Karpas-422 (cell line): ENCODE results near the gene ATP6V0A1. TPM values are rescaled to one million over a fixed set of nuclear protein-coding genes. Genes with fewer than 3 reads are reported as not detected.
"Not testable (repeated sequence)": the region's sequence is repeated elsewhere in the genome, so short reads cannot be mapped to it uniquely, and the experiment has no call there.

Experiments used
- DNase-seq: peaks from one replicate; pipeline ENCODE4 v3.0.0-alpha.2; 2015
- H2AFZ ChIP-seq: fragments of 200-600 bp; sonication (generic); 2 replicates; pipeline ENCODE4 v1.6.1; 2014; ENCODE audit warnings: antibody characterized with exemption, low read length, mixed read lengths
- H3K27ac ChIP-seq: fragments of 200-600 bp; sonication (generic); 2 replicates; pipeline ENCODE4 v1.5.1; 2014; ENCODE audit warnings: mild to moderate bottlenecking, low read length, moderate library complexity
- H3K27me3 ChIP-seq: fragments of 200-600 bp; sonication (generic); 2 replicates; pipeline ENCODE4 v1.6.1; 2014; ENCODE audit warnings: low read length, mixed read lengths
- H3K36me3 ChIP-seq: fragments of 200-600 bp; sonication (generic); 2 replicates; pipeline ENCODE4 v1.6.1; 2014; ENCODE audit warnings: low read length, mixed read lengths; ENCODE audit not compliant: insufficient read depth
- H3K4me1 ChIP-seq: fragments of 200-600 bp; sonication (generic); 2 replicates; pipeline ENCODE4 v1.6.1; 2014; ENCODE audit warnings: mild to moderate bottlenecking, low read length, mixed read lengths
- H3K4me2 ChIP-seq: fragments of 200-600 bp; sonication (generic); 2 replicates; pipeline ENCODE4 v1.6.1; 2014; ENCODE audit warnings: low read length, low read depth, mild to moderate bottlenecking; ENCODE audit not compliant: poor library complexity, severe bottlenecking
- H3K4me3 ChIP-seq: fragments of 200-600 bp; sonication (generic); 2 replicates; pipeline ENCODE4 v1.5.1; 2014; ENCODE audit warnings: mild to moderate bottlenecking, antibody characterized with exemption, low read length, mixed read lengths
- H3K79me2 ChIP-seq: fragments of 200-600 bp; sonication (generic); 2 replicates; pipeline ENCODE4 v1.6.1; 2014; ENCODE audit warnings: mild to moderate bottlenecking, low read length, mixed read lengths
- H3K9ac ChIP-seq: fragments of 200-600 bp; sonication (generic); 2 replicates; pipeline ENCODE4 v1.6.0; 2014; ENCODE audit warnings: low read length
- H3K9me2 ChIP-seq: fragments of 200-600 bp; sonication (generic), shearing (Covaris generic); replicated peaks from 2 replicates; pipeline ENCODE4 v1.6.0; 2014; ENCODE audit warnings: mild to moderate bottlenecking, low read length, moderate library complexity; ENCODE audit not compliant: insufficient read depth
- H3K9me3 ChIP-seq: fragments of 300-700, 200-600 bp; sonication (generic); 2 replicates; pipeline ENCODE4 v1.6.1; 2014; ENCODE audit warnings: low read length, mixed read lengths
- H4K20me1 ChIP-seq: fragments of 200-600 bp; sonication (generic); 2 replicates; pipeline ENCODE4 v1.6.1; 2014; ENCODE audit warnings: mild to moderate bottlenecking, antibody characterized with exemption, low read length, low read depth; ENCODE audit not compliant: insufficient read depth
- total RNA-seq: library from RNA; depleted of rRNA; stranded (reverse); fragments of >200 nt; shearing (Covaris generic); gene quantifications from 2 replicates; pipeline ENCODE4 v1.2.3, GENCODE V29; 2014; ENCODE audit warnings: low replicate concordance

ATP6V0A1 gene
- total RNA-seq, 1 experiment from 2014 or later: 59.9 TPM

DNA sequence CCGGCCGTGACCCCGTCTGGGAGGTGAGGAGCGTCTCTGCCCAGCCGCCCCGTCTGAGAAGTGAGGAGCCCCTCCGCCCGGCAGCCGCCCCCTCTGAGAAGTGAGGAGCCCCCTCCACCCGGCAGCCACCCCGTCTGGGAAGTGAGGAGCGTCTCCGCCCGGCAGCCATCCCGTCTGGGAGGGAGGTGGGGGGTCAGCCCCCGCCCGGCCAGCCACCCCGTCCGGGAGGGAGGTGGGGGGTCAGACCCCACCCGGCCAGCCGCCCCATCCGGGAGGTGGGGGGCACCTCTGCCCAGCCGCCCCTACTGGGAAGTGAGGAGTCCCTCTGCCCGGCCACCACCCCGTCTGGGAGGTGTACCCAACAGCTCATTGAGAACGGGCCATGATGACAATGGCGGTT lies 9.5 kb upstream of the ATP6V0A1 start:
- not testable (repeated sequence) for H2AFZ ChIP-seq, DNase-seq, H3K4me3 ChIP-seq

DNA sequence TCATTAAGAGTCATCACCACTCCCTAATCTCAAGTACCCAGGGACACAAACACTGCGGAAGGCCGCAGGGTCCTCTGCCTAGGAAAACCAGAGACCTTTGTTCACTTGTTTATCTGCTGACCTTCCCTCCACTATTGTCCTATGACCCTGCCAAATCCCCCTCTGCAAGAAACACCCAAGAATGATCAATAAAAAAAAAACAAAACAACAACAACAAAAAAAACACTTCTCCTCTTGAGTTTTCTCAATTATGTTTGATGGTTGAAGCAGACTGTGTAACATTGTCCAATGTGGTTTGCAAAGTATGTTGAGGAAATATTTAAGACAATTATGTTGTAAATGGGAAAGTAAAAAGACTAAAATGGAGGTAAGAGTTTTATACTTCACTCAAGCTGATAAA lies 8.8 kb upstream of the ATP6V0A1 start:
- peaks cover 16% of the 10 kb centered on the region for H3K4me1 ChIP-seq
- not testable (repeated sequence) for H3K9ac ChIP-seq, DNase-seq, H3K4me3 ChIP-seq, H3K9me2 ChIP-seq, H3K9me3 ChIP-seq, H3K27ac ChIP-seq, H3K4me2 ChIP-seq, H3K36me3 ChIP-seq, H2AFZ ChIP-seq, H3K79me2 ChIP-seq, H4K20me1 ChIP-seq, H3K27me3 ChIP-seq

More for the DNA sequence above, 9.5 kb upstream of the ATP6V0A1 start:
- H3K9ac ChIP-seq, H3K27me3 ChIP-seq, H3K9me3 ChIP-seq, H3K9me2 ChIP-seq, H3K4me2 ChIP-seq, H3K79me2 ChIP-seq, H3K36me3 ChIP-seq, H3K27ac ChIP-seq, H4K20me1 ChIP-seq: not testable (repeated sequence)
- H3K4me1 ChIP-seq: peaks cover 15% of the 10 kb centered on the region

DNA sequence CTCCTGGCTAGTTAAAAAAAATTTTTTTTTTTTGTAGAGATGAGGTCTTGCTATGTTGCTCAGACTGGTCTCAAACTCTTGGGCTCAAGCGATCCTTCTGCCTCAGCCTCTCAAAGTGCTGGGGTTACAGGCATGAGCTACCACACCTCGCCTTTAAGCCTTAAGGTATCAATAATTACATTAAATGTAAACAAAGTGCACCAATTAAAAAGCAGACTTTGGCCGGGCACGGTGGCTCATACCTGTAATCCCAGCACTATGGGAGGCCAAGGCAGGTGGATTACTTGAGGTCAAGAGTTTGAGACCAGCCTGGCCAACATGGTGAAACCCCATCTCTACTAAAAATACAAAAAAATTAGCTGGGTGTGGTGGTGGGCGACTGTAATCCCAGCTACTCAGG lies 7.4 kb upstream of the ATP6V0A1 start:
- H3K4me2 ChIP-seq: not testable (repeated sequence)

DNA sequence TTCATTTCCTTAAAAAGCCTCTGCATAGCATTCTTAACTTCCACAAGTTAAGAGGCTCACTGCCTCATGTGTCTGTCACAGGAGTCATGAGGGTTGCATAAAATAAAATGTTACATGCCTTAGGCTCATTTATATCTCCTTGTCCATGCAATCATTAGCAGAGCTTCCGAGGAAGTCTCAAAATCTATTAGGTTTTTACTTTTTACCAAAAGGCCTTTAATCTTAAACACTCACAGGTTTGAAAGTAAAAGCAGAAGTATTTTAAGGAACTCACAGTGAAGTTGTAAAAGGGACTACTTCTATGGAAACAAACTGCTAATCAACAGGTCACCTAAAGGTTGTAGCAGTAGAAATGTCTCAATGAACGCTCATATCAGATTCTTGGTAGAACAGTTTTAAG lies 5.2 kb upstream of the ATP6V0A1 start:
- H4K20me1 ChIP-seq: no peaks in the 10 kb centered on the region
- H3K27me3 ChIP-seq: no peaks in the 10 kb centered on the region
- no peak overlapping the region for H3K9ac ChIP-seq
- no peak overlapping the region for H2AFZ ChIP-seq
- H3K9me2 ChIP-seq: no peaks in the 10 kb centered on the region
- H3K4me1 ChIP-seq: peaks cover 40% of the 10 kb centered on the region
- no peak overlapping the region for H3K27ac ChIP-seq
- no peaks in the 10 kb centered on the region for H3K9me3 ChIP-seq
- no peak overlapping the region for H3K4me3 ChIP-seq
- DNase-seq: peak; percentile 70
- H3K36me3 ChIP-seq: no peaks in the 10 kb centered on the region
- peak overlapping the region; percentile 24 for H3K4me2 ChIP-seq
- no peaks in the 10 kb centered on the region for H3K79me2 ChIP-seq

More for the DNA sequence above, 7.4 kb upstream of the ATP6V0A1 start:
- H2AFZ ChIP-seq, DNase-seq, H3K9ac ChIP-seq, H3K27me3 ChIP-seq, H4K20me1 ChIP-seq, H3K79me2 ChIP-seq, H3K9me3 ChIP-seq, H3K27ac ChIP-seq, H3K9me2 ChIP-seq, H3K4me3 ChIP-seq, H3K36me3 ChIP-seq: not testable (repeated sequence)
- H3K4me1 ChIP-seq: peaks cover 18% of the 10 kb centered on the region

DNA sequence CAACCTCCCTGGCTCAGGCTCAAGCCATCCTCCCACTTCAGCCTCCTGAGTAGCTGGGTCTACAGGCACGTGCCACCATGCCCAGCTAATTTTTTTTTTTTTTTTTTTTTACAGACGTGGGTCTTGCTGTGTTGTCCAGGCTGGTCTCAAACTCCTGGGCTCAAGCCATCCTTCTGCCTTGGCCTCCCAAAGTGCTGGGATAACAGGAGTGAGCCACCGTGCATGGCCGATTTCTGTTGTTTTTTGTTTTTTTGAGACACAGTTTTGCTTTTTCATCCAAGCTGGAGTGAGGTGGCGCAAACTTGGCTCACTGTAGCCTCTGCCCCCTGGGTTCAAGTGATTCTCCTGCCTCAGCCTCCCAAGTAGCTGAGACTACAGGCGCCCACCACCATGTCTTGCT lies 3.7 kb upstream of the ATP6V0A1 start:
- not testable (repeated sequence) for H3K36me3 ChIP-seq, H4K20me1 ChIP-seq, DNase-seq, H3K9ac ChIP-seq, H3K27ac ChIP-seq, H2AFZ ChIP-seq, H3K9me2 ChIP-seq, H3K4me3 ChIP-seq, H3K4me2 ChIP-seq, H3K27me3 ChIP-seq, H3K9me3 ChIP-seq
- peaks cover 13% of the 10 kb centered on the region for H3K79me2 ChIP-seq
- H3K4me1 ChIP-seq: peaks cover 49% of the 10 kb centered on the region

DNA sequence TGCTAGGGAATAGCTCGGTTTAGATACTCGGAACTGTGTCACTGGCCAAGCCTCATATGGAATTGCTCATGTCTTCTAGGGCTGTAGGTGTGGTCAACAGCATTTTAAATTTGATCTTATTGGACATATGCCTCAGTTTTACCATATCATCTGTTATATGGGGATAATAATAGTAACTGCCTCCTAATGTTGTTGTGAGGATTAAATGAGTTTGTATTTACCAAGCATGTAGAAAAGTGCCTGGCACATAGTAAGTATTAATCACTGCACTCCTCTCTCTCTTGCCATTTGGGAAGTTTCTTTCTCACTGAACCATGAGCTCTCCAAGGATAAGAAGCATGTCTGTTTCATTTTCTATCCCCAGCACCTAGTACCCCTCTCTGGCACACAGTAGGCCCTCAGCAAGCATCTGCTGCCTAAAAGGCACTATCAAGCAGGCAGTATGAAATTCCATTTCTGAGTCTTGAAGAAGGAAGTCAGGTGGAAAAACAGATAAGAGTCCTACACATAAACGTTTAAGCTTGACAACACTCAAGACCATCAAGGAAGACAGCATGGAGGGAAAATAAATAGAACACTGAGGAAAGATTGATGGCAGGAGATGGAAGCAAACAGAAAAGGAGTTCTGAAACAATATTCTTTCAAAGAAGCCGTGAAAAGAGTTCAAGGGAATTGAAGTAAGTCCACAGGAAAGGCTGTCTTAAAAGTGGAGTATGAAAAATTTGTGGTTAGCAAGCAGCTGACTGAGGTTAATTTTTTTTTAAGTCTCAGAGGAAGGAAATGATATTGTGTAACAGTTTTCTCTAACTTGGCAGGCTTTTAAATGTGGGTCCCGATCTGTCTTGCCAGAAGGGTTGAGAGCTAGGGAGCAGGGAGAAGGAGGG lies 2.2 kb upstream of the ATP6V0A1 start:
- Histone ChIP-seq H3K4me3 (peak overlapping the region; percentile 44), H3K4me1 (peaks cover 57% of the 10 kb centered on the region), H3K27ac (peak overlapping the region; percentile 55)

DNA sequence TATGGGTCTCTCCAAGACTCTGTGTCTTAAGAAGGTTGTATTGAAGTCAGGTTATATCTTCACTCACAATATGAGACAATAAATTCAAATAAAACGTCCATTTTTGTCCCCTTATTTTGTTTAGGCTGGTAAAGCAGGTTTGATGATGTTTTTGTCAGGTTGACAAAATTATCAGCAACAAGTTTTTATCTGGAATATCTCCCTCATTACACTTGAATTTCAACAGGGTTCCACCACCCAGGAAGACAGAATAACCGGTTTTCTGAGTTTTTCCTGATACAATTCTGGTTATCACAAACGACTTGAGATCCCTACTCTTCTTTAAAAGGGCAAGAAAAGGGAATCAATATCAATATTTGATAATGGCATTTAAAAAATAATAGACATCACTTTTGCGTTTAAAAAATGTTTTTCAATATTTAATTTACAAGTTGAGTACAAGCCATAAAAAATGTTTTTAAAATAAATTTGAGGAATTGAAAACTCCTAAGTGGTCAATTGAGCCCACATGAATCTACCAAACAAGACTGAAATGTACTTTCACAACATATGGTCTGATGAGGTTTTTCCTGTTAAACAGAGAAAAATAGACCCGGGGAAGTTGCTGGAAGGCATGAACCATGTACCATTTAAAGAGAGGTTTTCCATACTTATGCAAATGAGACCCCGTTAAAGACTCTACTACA lies 1.4 kb upstream of the ATP6V0A1 start:
- 0 out of 2 replicates have a peak overlapping the region, but pooled peaks have one; percentile 16 for H2AFZ ChIP-seq
- H3K9me3 ChIP-seq: no peaks in the 10 kb centered on the region
- H3K9me2 ChIP-seq: no peaks in the 10 kb centered on the region
- H4K20me1 ChIP-seq: 0 out of 2 replicates have a peak, but pooled peaks cover 3% of the 10 kb centered on the region
- H3K4me1 ChIP-seq: peaks cover 57% of the 10 kb centered on the region
- H3K36me3 ChIP-seq: peaks cover 6% of the 10 kb centered on the region; the same call in 1 of the 2 replicates
- H3K27me3 ChIP-seq: no peaks in the 10 kb centered on the region
- peak overlapping the region; percentile 53 for H3K9ac ChIP-seq
- peak overlapping the region; percentile 88 for H3K4me2 ChIP-seq
- H3K27ac ChIP-seq: peak overlapping the region; percentile 55
- H3K4me3 ChIP-seq: peak overlapping the region; percentile 44
- peaks cover 30% of the 10 kb centered on the region for H3K79me2 ChIP-seq
- DNase-seq: no peak

More for the DNA sequence above, 2.2 kb upstream of the ATP6V0A1 start:
- Histone ChIP-seq H4K20me1 (0 out of 2 replicates have a peak, but pooled peaks cover 3% of the 10 kb centered on the region), H3K9me3 (no peaks in the 10 kb centered on the region), H3K36me3 (peaks cover 6% of the 10 kb centered on the region; the same call in 1 of the 2 replicates), H2AFZ (0 out of 2 replicates have a peak overlapping the region, but pooled peaks have one; percentile 16), H3K9ac (peak overlapping the region; percentile 53), H3K79me2 (peaks cover 27% of the 10 kb centered on the region), H3K4me2 (peak overlapping the region; percentile 88), H3K9me2 (no peaks in the 10 kb centered on the region), H3K27me3 (no peaks in the 10 kb centered on the region)
- peak; percentile 83 for DNase-seq

DNA sequence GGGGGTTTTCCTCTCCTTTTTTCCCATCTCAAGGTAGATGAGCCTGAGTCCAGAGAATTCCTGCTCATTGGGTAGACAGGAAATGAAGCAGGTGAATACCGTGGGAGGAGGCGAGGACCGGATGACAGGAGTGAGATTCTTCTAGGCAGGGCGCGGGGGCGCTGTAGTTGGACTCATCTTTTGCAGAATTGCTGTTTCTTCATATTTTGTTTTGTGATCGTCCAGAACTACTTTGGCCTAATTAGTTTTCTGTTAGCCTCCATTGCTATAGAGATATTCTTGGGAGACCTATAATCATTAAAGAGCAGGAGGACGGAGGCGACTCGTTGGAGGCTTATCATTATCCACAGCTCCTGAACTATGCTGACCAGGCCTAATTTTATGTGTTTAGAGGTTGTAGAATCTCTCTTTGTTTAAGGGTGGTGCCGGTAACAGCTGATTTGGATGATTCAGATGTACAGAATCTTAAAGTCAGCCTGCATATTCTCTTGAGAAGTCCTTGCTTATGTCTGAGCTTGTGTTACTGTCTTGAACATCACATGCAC lies 650 bp downstream of the ATP6V0A1 start:
- Histone ChIP-seq H3K27me3 (no peaks in the 10 kb centered on the region), H4K20me1 (0 out of 2 replicates have a peak, but pooled peaks cover 3% of the 10 kb centered on the region), H3K79me2 (peaks cover 41% of the 10 kb centered on the region), H3K4me2 (peak overlapping the region; percentile 88), H3K36me3 (peaks cover 9% of the 10 kb centered on the region; the same call in 1 of the 2 replicates), H3K9ac (peak overlapping the region; percentile 89), H2AFZ (no peak overlapping the region), H3K9me3 (no peaks in the 10 kb centered on the region), H3K9me2 (no peaks in the 10 kb centered on the region), H3K27ac (peak overlapping the region; percentile 73), H3K4me1 (peaks cover 41% of the 10 kb centered on the region), H3K4me3 (peak overlapping the region; percentile 80)
- peak; percentile 69 for DNase-seq
